ENCODE data around the gene MUS81.
A peak's percentile ranks its signal among the peaks of the same experiment; 100 is the strongest.
"Not testable (repeated sequence)": the region's sequence is repeated elsewhere in the genome, so short reads cannot be mapped to it uniquely, and the experiment has no call there.

Gene MUS81

GRCh38 chr11:65822776-65823528, 37.3 kb upstream of the MUS81 start:
- Histone ChIP-seq H3K36me3 (ENCODE audit: control insufficient read depth in 2 of 2, insufficient read depth in 2 of 2, low read length in 2 of 2) (no peaks in the 10 kb centered on the region), H3K9me3 (ENCODE audit: control insufficient read depth in 2 of 2, low read length in 2 of 2) (no peaks in the 10 kb centered on the region), H3K27me3 (ENCODE audit: control insufficient read depth in 2 of 2, insufficient read depth in 2 of 2, low read length in 2 of 2) (no peaks in the 10 kb centered on the region), H3K9ac (ENCODE audit: low read depth in 1 of 2, low read length in 2 of 2) (peak overlapping the region in 1 of 2 donors; percentile 56), H3K27ac (ENCODE audit: low read depth in 2 of 2, low read length in 2 of 2) (peak overlapping the region; percentile 70 to 77), H3K4me3 (ENCODE audit: low read length in 2 of 2) (peak overlapping the region in 1 of 2 donors; percentile 17), H3K4me1 (ENCODE audit: control insufficient read depth in 2 of 2, insufficient read depth in 2 of 2, low read length in 2 of 2) (peaks cover 24 to 38% of the 10 kb centered on the region in 2 donors)

GRCh38 chr11:65826984-65827735, 33.1 kb upstream of the MUS81 start:
- Histone ChIP-seq H3K36me3 (ENCODE audit: control insufficient read depth in 2 of 2, insufficient read depth in 2 of 2, low read length in 2 of 2) (no peaks in the 10 kb centered on the region), H3K27me3 (ENCODE audit: control insufficient read depth in 2 of 2, insufficient read depth in 2 of 2, low read length in 2 of 2) (no peaks in the 10 kb centered on the region), H3K9me3 (ENCODE audit: control insufficient read depth in 2 of 2, low read length in 2 of 2) (no peaks in the 10 kb centered on the region), H3K4me1 (ENCODE audit: control insufficient read depth in 2 of 2, insufficient read depth in 2 of 2, low read length in 2 of 2) (peaks cover 12 to 21% of the 10 kb centered on the region in 2 donors), H3K27ac (ENCODE audit: low read depth in 2 of 2, low read length in 2 of 2) (no peak overlapping the region), H3K9ac (ENCODE audit: low read depth in 1 of 2, low read length in 2 of 2) (no peak overlapping the region), H3K4me3 (ENCODE audit: low read length in 2 of 2) (no peak overlapping the region)

- H3K9ac ChIP-seq (ENCODE audit: low read depth in 1 of 2, low read length in 2 of 2): no peak overlapping the region
- H3K9me3 ChIP-seq (ENCODE audit: control insufficient read depth in 2 of 2, low read length in 2 of 2): no peaks in the 10 kb centered on the region
- no peak overlapping the region for H3K27ac ChIP-seq (ENCODE audit: low read depth in 2 of 2, low read length in 2 of 2)
- H3K4me1 ChIP-seq (ENCODE audit: control insufficient read depth in 2 of 2, insufficient read depth in 2 of 2, low read length in 2 of 2): peaks cover 13 to 18% of the 10 kb centered on the region in 2 donors
- no peaks in the 10 kb centered on the region for H3K27me3 ChIP-seq (ENCODE audit: control insufficient read depth in 2 of 2, insufficient read depth in 2 of 2, low read length in 2 of 2)
- H3K36me3 ChIP-seq (ENCODE audit: control insufficient read depth in 2 of 2, insufficient read depth in 2 of 2, low read length in 2 of 2): no peaks in the 10 kb centered on the region
- no peak overlapping the region for H3K4me3 ChIP-seq (ENCODE audit: low read length in 2 of 2)
Observed at GRCh38 chr11:65829459-65829858, 30.8 kb upstream of the MUS81 start.

- not testable (repeated sequence) for H3K9ac ChIP-seq (ENCODE audit: low read depth in 1 of 2, low read length in 2 of 2); H3K4me3 ChIP-seq (ENCODE audit: low read length in 2 of 2); H3K9me3 ChIP-seq (ENCODE audit: control insufficient read depth in 2 of 2, low read length in 2 of 2); H3K27me3 ChIP-seq (ENCODE audit: control insufficient read depth in 2 of 2, insufficient read depth in 2 of 2, low read length in 2 of 2); H3K36me3 ChIP-seq (ENCODE audit: control insufficient read depth in 2 of 2, insufficient read depth in 2 of 2, low read length in 2 of 2); H3K27ac ChIP-seq (ENCODE audit: low read depth in 2 of 2, low read length in 2 of 2)
- peaks cover 13 to 20% of the 10 kb centered on the region in 2 donors for H3K4me1 ChIP-seq (ENCODE audit: control insufficient read depth in 2 of 2, insufficient read depth in 2 of 2, low read length in 2 of 2)
Observed at GRCh38 chr11:65832231-65832630, 28.0 kb upstream of the MUS81 start.

- H3K4me3 ChIP-seq (ENCODE audit: low read length in 2 of 2): peak within 1 kb of the TSS; percentile 72 to 87
- H3K27me3 ChIP-seq (ENCODE audit: control insufficient read depth in 2 of 2, insufficient read depth in 2 of 2, low read length in 2 of 2): no peaks in the 10 kb centered on the region
- H3K36me3 ChIP-seq (ENCODE audit: control insufficient read depth in 2 of 2, insufficient read depth in 2 of 2, low read length in 2 of 2): no peaks in the 10 kb centered on the region
- H3K9me3 ChIP-seq (ENCODE audit: control insufficient read depth in 2 of 2, low read length in 2 of 2): no peaks in the 10 kb centered on the region
- peak within 1 kb of the TSS; percentile 47 to 52 for H3K9ac ChIP-seq (ENCODE audit: low read depth in 1 of 2, low read length in 2 of 2)
- H3K4me1 ChIP-seq (ENCODE audit: control insufficient read depth in 2 of 2, insufficient read depth in 2 of 2, low read length in 2 of 2): peaks cover 13 to 20% of the 10 kb centered on the region in 2 donors
- H3K27ac ChIP-seq (ENCODE audit: low read depth in 2 of 2, low read length in 2 of 2): peak within 1 kb of the TSS in 1 of 2 donors; percentile 38
Observed at GRCh38 chr11:65833297-65834030, 26.8 kb upstream of the MUS81 start, which contains the start of gene SNX32. Gene SNX32 (plus strand): TSS chr11:65833963. CDS start chr11:65834066, 103 bp downstream.

GRCh38 chr11:65834202-65834601, 26.0 kb upstream of the MUS81 start:
- no peaks in the 10 kb centered on the region for H3K9me3 ChIP-seq (ENCODE audit: control insufficient read depth in 2 of 2, low read length in 2 of 2)
- peak overlapping the region; percentile 47 to 52 for H3K9ac ChIP-seq (ENCODE audit: low read depth in 1 of 2, low read length in 2 of 2)
- no peak overlapping the region for H3K27ac ChIP-seq (ENCODE audit: low read depth in 2 of 2, low read length in 2 of 2)
- H3K27me3 ChIP-seq (ENCODE audit: control insufficient read depth in 2 of 2, insufficient read depth in 2 of 2, low read length in 2 of 2): no peaks in the 10 kb centered on the region
- H3K4me3 ChIP-seq (ENCODE audit: low read length in 2 of 2): peak overlapping the region; percentile 72 to 87
- peaks cover 13 to 20% of the 10 kb centered on the region in 2 donors for H3K4me1 ChIP-seq (ENCODE audit: control insufficient read depth in 2 of 2, insufficient read depth in 2 of 2, low read length in 2 of 2)
- H3K36me3 ChIP-seq (ENCODE audit: control insufficient read depth in 2 of 2, insufficient read depth in 2 of 2, low read length in 2 of 2): no peaks in the 10 kb centered on the region

GRCh38 chr11:65842144-65842543, 18.1 kb upstream of the MUS81 start:
- Histone ChIP-seq H3K4me3 (ENCODE audit: low read length in 2 of 2) (no peak overlapping the region), H3K9ac (ENCODE audit: low read depth in 1 of 2, low read length in 2 of 2) (no peak overlapping the region), H3K27ac (ENCODE audit: low read depth in 2 of 2, low read length in 2 of 2) (no peak overlapping the region), H3K4me1 (ENCODE audit: control insufficient read depth in 2 of 2, insufficient read depth in 2 of 2, low read length in 2 of 2) (peaks cover 0 to 4% of the 10 kb centered on the region in 2 donors), H3K9me3 (ENCODE audit: control insufficient read depth in 2 of 2, low read length in 2 of 2) (no peaks in the 10 kb centered on the region), H3K27me3 (ENCODE audit: control insufficient read depth in 2 of 2, insufficient read depth in 2 of 2, low read length in 2 of 2) (no peaks in the 10 kb centered on the region), H3K36me3 (ENCODE audit: control insufficient read depth in 2 of 2, insufficient read depth in 2 of 2, low read length in 2 of 2) (no peaks in the 10 kb centered on the region)

GRCh38 chr11:65843811-65844210, 16.4 kb upstream of the MUS81 start:
- Histone ChIP-seq H3K9me3 (ENCODE audit: control insufficient read depth in 2 of 2, low read length in 2 of 2) (no peaks in the 10 kb centered on the region), H3K4me3 (ENCODE audit: low read length in 2 of 2) (no peak overlapping the region), H3K36me3 (ENCODE audit: control insufficient read depth in 2 of 2, insufficient read depth in 2 of 2, low read length in 2 of 2) (no peaks in the 10 kb centered on the region)

GRCh38 chr11:65844231-65844872, 15.9 kb upstream of the MUS81 start:
- no peaks in the 10 kb centered on the region for H3K9me3 ChIP-seq (ENCODE audit: control insufficient read depth in 2 of 2, low read length in 2 of 2)
- H3K36me3 ChIP-seq (ENCODE audit: control insufficient read depth in 2 of 2, insufficient read depth in 2 of 2, low read length in 2 of 2): no peaks in the 10 kb centered on the region
- H3K4me1 ChIP-seq (ENCODE audit: control insufficient read depth in 2 of 2, insufficient read depth in 2 of 2, low read length in 2 of 2): peaks cover 3 to 4% of the 10 kb centered on the region in 2 donors
- peak overlapping the region; percentile 31 to 57 for H3K27ac ChIP-seq (ENCODE audit: low read depth in 2 of 2, low read length in 2 of 2)
- H3K4me3 ChIP-seq (ENCODE audit: low read length in 2 of 2): no peak overlapping the region
- peak overlapping the region in 1 of 2 donors; percentile 13 for H3K9ac ChIP-seq (ENCODE audit: low read depth in 1 of 2, low read length in 2 of 2)
- H3K27me3 ChIP-seq (ENCODE audit: control insufficient read depth in 2 of 2, insufficient read depth in 2 of 2, low read length in 2 of 2): no peaks in the 10 kb centered on the region

More at GRCh38 chr11:65843811-65844210, 16.4 kb upstream of the MUS81 start:
- Histone ChIP-seq H3K27ac (ENCODE audit: low read depth in 2 of 2, low read length in 2 of 2) (peak overlapping the region; percentile 31 to 57), H3K9ac (ENCODE audit: low read depth in 1 of 2, low read length in 2 of 2) (peak overlapping the region in 1 of 2 donors; percentile 13), H3K27me3 (ENCODE audit: control insufficient read depth in 2 of 2, insufficient read depth in 2 of 2, low read length in 2 of 2) (no peaks in the 10 kb centered on the region), H3K4me1 (ENCODE audit: control insufficient read depth in 2 of 2, insufficient read depth in 2 of 2, low read length in 2 of 2) (peaks cover 0 to 4% of the 10 kb centered on the region in 2 donors)

Data from mucosa of rectum (tissue), 2 donors.